IMR-90 (cell line): ENCODE measurements around the gene ZSCAN16. TPM values are rescaled to one million over a fixed set of nuclear protein-coding genes. Genes with fewer than 3 reads are reported as not detected.
A peak's percentile ranks its signal among the peaks of the same experiment; 100 is the strongest.

Source experiments
- ATAC-seq: fragments of 200-7000 bp; cut with Tn5 transposase; 2 replicates; pipeline ENCODE4 v1.9.1; 2020; ENCODE audit warnings: low read depth, mild to moderate bottlenecking, moderate library complexity
- BruUV-seq: library from RNA; stranded (reverse); fragments of 400-500 nt; replicated peaks from 2 replicates; lab custom pipeline; 2021; lab: Mats Ljungman, UMichigan
- CTCF ChIA-PET: fragments of 300-600 bp; formaldehyde crosslinking; extraction: SDS; loops from one replicate; lab custom pipeline; 2021; ENCODE audit warnings: antibody characterized with exemption; lab: Yijun Ruan, JAX
- POLR2A ChIA-PET: fragments of 300-600 bp; sonication (Branson Sonifier 250); formaldehyde crosslinking; loops from one replicate; lab custom pipeline; 2022; ENCODE audit warnings: antibody characterized with exemption; ENCODE audit not compliant: unreplicated experiment; lab: Charles Lee
- DNase-seq: peaks from one replicate; pipeline ENCODE4 v3.0.0; 2013
- H2AFZ ChIP-seq: replicated peaks from 2 replicates; pipeline ENCODE3; 2013; ENCODE audit warnings: low read length, mild to moderate bottlenecking; ENCODE audit not compliant: poor library complexity
- H2AK5ac ChIP-seq: 2 replicates; pipeline ENCODE4 v1.6.1; 2013; ENCODE audit warnings: low read depth, low read length, inconsistent platforms
- H2AK9ac ChIP-seq: replicated peaks from 2 replicates; pipeline ENCODE3; 2013; ENCODE audit warnings: mild to moderate bottlenecking, low read depth, low read length, moderate library complexity; ENCODE audit not compliant: poor library complexity
- H2BK120ac ChIP-seq: 2 replicates; pipeline ENCODE4 v1.6.1; 2013; ENCODE audit warnings: low read depth, low read length, inconsistent platforms
- H2BK15ac ChIP-seq: 3 replicates; pipeline ENCODE4 v1.6.1; 2013; ENCODE audit warnings: low read depth, low read length, inconsistent platforms
- H2BK20ac ChIP-seq: 2 replicates; pipeline ENCODE4 v1.6.1; 2013; ENCODE audit warnings: low read depth, mild to moderate bottlenecking, inconsistent platforms, low read length, moderate library complexity
- H2BK5ac ChIP-seq: 2 replicates; pipeline ENCODE4 v1.6.1; 2013; ENCODE audit warnings: mild to moderate bottlenecking, low read depth, low read length, inconsistent platforms; ENCODE audit not compliant: poor library complexity, severe bottlenecking
- H3K14ac ChIP-seq: replicated peaks from 2 replicates; pipeline ENCODE4 v1.6.1; 2013; ENCODE audit warnings: low read depth, low read length, inconsistent platforms
- H3K18ac ChIP-seq: 2 replicates; pipeline ENCODE4 v1.6.1; 2013; ENCODE audit warnings: low read depth, low read length, control low read depth
- H3K23ac ChIP-seq: 2 replicates; pipeline ENCODE4 v1.6.1; 2013; ENCODE audit warnings: low read depth, low read length, inconsistent platforms
- H3K27ac ChIP-seq: 2 replicates; pipeline ENCODE4 v1.5.1; 2013; ENCODE audit warnings: mild to moderate bottlenecking, control low read depth, low read length; ENCODE audit not compliant: insufficient read depth
- H3K27me3 ChIP-seq: 2 replicates; pipeline ENCODE4 v1.6.1; 2013; ENCODE audit warnings: low read length; ENCODE audit not compliant: control insufficient read depth, insufficient read depth
- H3K36me3 ChIP-seq: 2 replicates; pipeline ENCODE4 v1.6.1; 2013; ENCODE audit warnings: low read length, mixed read lengths; ENCODE audit not compliant: control insufficient read depth, insufficient read depth
- H3K4ac ChIP-seq: 2 replicates; pipeline ENCODE4 v1.6.1; 2013; ENCODE audit warnings: low read depth, low read length, inconsistent platforms
- H3K4me1 ChIP-seq: 2 replicates; pipeline ENCODE4 v1.6.1; 2013; ENCODE audit warnings: low read length, mixed read lengths; ENCODE audit not compliant: control insufficient read depth, insufficient read depth
- H3K4me2 ChIP-seq: 2 replicates; pipeline ENCODE4 v1.6.1; 2013; ENCODE audit warnings: low read depth, mild to moderate bottlenecking, control low read depth, low read length, moderate library complexity
- H3K4me3 ChIP-seq: 2 replicates; pipeline ENCODE4 v1.5.1; 2013; ENCODE audit warnings: low read depth, mild to moderate bottlenecking, control low read depth, low read length, moderate library complexity; ENCODE audit not compliant: insufficient read depth
- H3K56ac ChIP-seq: 2 replicates; pipeline ENCODE4 v1.6.1; 2013; ENCODE audit warnings: low read length, inconsistent platforms; ENCODE audit not compliant: insufficient read depth; ENCODE audit errors: extremely low read depth
- H3K79me1 ChIP-seq, 2 experiments: 2 replicates each; pipeline ENCODE4 v1.6.1; 2013; ENCODE audit warnings: low read length in 2 of 2, inconsistent platforms in 1 of 2, low read depth in 1 of 2
- H3K9ac ChIP-seq: 2 replicates; pipeline ENCODE4 v1.6.1; 2013; ENCODE audit warnings: low read depth, low read length, control low read depth
- H3K9me1 ChIP-seq: 2 replicates; pipeline ENCODE4 v1.6.1; 2013; ENCODE audit warnings: low read length, inconsistent platforms; ENCODE audit not compliant: insufficient read depth
- H3K9me3 ChIP-seq: 2 replicates; pipeline ENCODE4 v1.6.1; 2013; ENCODE audit warnings: low read length; ENCODE audit not compliant: control insufficient read depth, insufficient read depth
- H4K20me1 ChIP-seq: 2 replicates; pipeline ENCODE4 v1.6.1; 2013; ENCODE audit warnings: low read length, inconsistent platforms; ENCODE audit not compliant: insufficient read depth
- H4K5ac ChIP-seq: 2 replicates; pipeline ENCODE4 v1.6.1; 2013; ENCODE audit warnings: mild to moderate bottlenecking, low read depth, low read length, control low read depth
- H4K8ac ChIP-seq, 2 experiments: 2 replicates each; pipeline ENCODE4 v1.6.1; 2013; ENCODE audit warnings: low read depth in 2 of 2, low read length in 2 of 2, control low read depth in 1 of 2, inconsistent platforms in 1 of 2
- H4K91ac ChIP-seq: 2 replicates; pipeline ENCODE4 v1.6.1; 2013; ENCODE audit warnings: low read depth, low read length, inconsistent platforms; ENCODE audit not compliant: insufficient read depth
- BHLHE40 ChIP-seq: fragments of 150-350 bp; IDR thresholded peaks from 2 replicates; pipeline ENCODE4 v1.6.1; 2016; ENCODE audit warnings: mild to moderate bottlenecking, low read depth, low read length
- CHD1 ChIP-seq: IDR thresholded peaks from 2 replicates; pipeline ENCODE4 v1.6.1; 2012; ENCODE audit warnings: low read depth, low read length, improper control_type of control experiment
- FOS ChIP-seq: fragments of 150-350 bp; IDR thresholded peaks from 2 replicates; pipeline ENCODE4 v1.6.1; 2016; ENCODE audit warnings: low read depth, low read length
- MAFK ChIP-seq: IDR thresholded peaks from 2 replicates; pipeline ENCODE4 v1.6.1; 2012; ENCODE audit warnings: low read depth, low read length, improper control_type of control experiment
- MAZ ChIP-seq: IDR thresholded peaks from 2 replicates; pipeline ENCODE4 v1.6.1; 2012; ENCODE audit warnings: low read depth, mild to moderate bottlenecking, low read length, improper control_type of control experiment, moderate library complexity, borderline replicate concordance
- RFX5 ChIP-seq: IDR thresholded peaks from 2 replicates; pipeline ENCODE4 v1.8.0; 2012; ENCODE audit warnings: low read depth, mild to moderate bottlenecking, low read length, moderate library complexity
- WGBS, 2 experiments: methylation state at CpG; one replicate each; pipeline versions ENCODE4 v1.1.5 to v1.1.7; 2013; ENCODE audit warnings: missing lambda C conversion rate in 2 of 2; ENCODE audit not compliant: insufficient read length in 1 of 2; ENCODE audit errors: extremely low coverage in 2 of 2; 5-methylcytosine and 5-hydroxymethylcytosine counted together
- dilution Hi-C: fragments of 300-500 bp; cut with HindIII; formaldehyde crosslinking; loops from one replicate; pipeline ENCODE4 v1.14.3; 2018; ENCODE audit warnings: low sequenced_read_pairs; ENCODE audit not compliant: unreplicated experiment
- in situ Hi-C: fragments of 300-500 bp; cut with MboI; formaldehyde crosslinking; loops from 3 replicates; pipeline ENCODE4 v1.14.3; 2019; ENCODE audit warnings: low sequenced_read_pairs, inconsistent platforms, mixed read lengths
- intact Hi-C: fragments of 100-400 bp; cut with micrococcal nuclease; formaldehyde crosslinking; loops from 2 replicates; pipeline ENCODE4 v1.10.0; 2022
- polyA plus RNA-seq, 3 experiments: library from polyadenylated mRNA; depleted of rRNA; stranded (reverse); fragments of >200 nt; gene quantifications; 2 replicates each; pipeline ENCODE4 v1.2.3, GENCODE V29; 2012; ENCODE audit warnings: low replicate concordance in 1 of 3
- total RNA-seq: library from RNA; depleted of rRNA; stranded (reverse); fragments of >200 nt; gene quantifications from 2 replicates; pipeline ENCODE4 v1.2.3, GENCODE V29; 2012

ZSCAN16 gene
- total and polyA plus RNA-seq, 2 of the 4 experiments (the other 2 are of a cell fraction) = 1.8 to 3.0 TPM

DNA sequence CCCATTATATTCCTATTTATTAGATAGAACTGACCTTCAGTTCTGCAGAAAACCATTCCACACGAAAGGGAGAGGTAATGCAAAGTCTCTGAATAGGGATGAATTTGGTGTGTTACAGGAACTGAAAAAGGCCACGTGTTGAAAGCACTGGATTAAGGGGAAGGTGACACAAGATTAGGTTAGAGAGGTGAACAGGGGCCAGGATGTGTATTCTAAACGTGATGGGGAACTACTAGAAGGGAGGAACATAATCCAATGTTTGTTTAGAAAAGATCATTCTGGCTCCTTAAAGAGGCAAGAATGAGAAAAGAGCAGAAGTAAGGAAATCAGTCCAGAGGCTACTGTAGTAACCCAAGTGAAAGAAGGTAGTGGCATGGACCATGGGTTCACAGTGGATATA is 11.0 kb downstream of the ZSCAN16 start:
- Histone ChIP-seq H3K9me1 (no peaks in the 10 kb centered on the region), H3K4me3 (no peak overlapping the region), H2BK20ac (no peak overlapping the region), H2BK15ac (no peak overlapping the region), H3K4me2 (peak overlapping the region; percentile 71), H3K23ac (no peak overlapping the region), H3K56ac (no peak overlapping the region; the same call in 1 of the 2 replicates), H4K8ac (no peak overlapping the region), H3K4ac (no peak overlapping the region), H3K9ac (peak overlapping the region; percentile 99; the same call in 1 of the 2 replicates), H3K36me3 (peaks cover 2% of the 10 kb centered on the region), H2BK5ac (no peak overlapping the region), H3K9me3 (no peaks in the 10 kb centered on the region), H2AFZ (no peak overlapping the region), H2AK9ac (no peak overlapping the region), H3K27me3 (no peaks in the 10 kb centered on the region), H4K91ac (no peak overlapping the region), H3K4me1 (peaks cover 2% of the 10 kb centered on the region; the same call in 1 of the 2 replicates), H4K20me1 (no peaks in the 10 kb centered on the region; the same call in 1 of the 2 replicates), H2BK120ac (no peak overlapping the region), H3K18ac (no peak overlapping the region), H2AK5ac (no peak overlapping the region), H4K5ac (no peak overlapping the region), H3K14ac (no peak overlapping the region), H3K79me1 (peaks cover 8 to 39% of the 10 kb centered on the region in 2 experiments), H3K27ac (no peak overlapping the region)
- no TSS peak for BruUV-seq
- POLR2A ChIA-PET = no interaction called here
- 0% methylated on average over 2 of the region's 3 CpGs; no CpG with 5 or more reads in 1 of the 2 experiments for WGBS, 2 experiments
- CTCF ChIA-PET = no interaction called here
- DNase-seq (no peak), ATAC-seq (no peak)
- dilution Hi-C loops (no loop called here), in situ Hi-C loops (no loop called here), intact Hi-C loops (loop anchor here (5.0 kb wide), 2 partner anchors 132 to 262 kb away; partner anchors contain the start of genes ZSCAN12 and ZSCAN26)
- no peak for TF ChIP-seq FOS
- TF ChIP-seq CHD1 = no peak
- no peak for TF ChIP-seq BHLHE40
- TF ChIP-seq MAZ = no peak
- TF ChIP-seq MAFK = no peak
- TF ChIP-seq RFX5 = no peak
